OCI-LY7 (cell line): ENCODE measurements around the gene ZNF746.
A peak's percentile ranks its signal among the peaks of the same experiment; 100 is the strongest.

Experiments
- CTCF ChIP-seq: fragments of 200-600 bp; sonication (generic); conservative IDR thresholded peaks from 2 replicates; pipeline ENCODE4 v1.5.1; 2014; ENCODE audit warnings: mild to moderate bottlenecking, antibody characterized with exemption, low read length, moderate library complexity, mixed read lengths
- EZH2phosphoT487 ChIP-seq: fragments of 200-600 bp; sonication (generic); IDR thresholded peaks from 2 replicates; pipeline ENCODE4 v1.6.1; 2018; ENCODE audit warnings: low read depth, borderline replicate concordance, mild to moderate bottlenecking, mixed run types, antibody characterized with exemption, low read length, moderate library complexity, mixed read lengths

DNA sequence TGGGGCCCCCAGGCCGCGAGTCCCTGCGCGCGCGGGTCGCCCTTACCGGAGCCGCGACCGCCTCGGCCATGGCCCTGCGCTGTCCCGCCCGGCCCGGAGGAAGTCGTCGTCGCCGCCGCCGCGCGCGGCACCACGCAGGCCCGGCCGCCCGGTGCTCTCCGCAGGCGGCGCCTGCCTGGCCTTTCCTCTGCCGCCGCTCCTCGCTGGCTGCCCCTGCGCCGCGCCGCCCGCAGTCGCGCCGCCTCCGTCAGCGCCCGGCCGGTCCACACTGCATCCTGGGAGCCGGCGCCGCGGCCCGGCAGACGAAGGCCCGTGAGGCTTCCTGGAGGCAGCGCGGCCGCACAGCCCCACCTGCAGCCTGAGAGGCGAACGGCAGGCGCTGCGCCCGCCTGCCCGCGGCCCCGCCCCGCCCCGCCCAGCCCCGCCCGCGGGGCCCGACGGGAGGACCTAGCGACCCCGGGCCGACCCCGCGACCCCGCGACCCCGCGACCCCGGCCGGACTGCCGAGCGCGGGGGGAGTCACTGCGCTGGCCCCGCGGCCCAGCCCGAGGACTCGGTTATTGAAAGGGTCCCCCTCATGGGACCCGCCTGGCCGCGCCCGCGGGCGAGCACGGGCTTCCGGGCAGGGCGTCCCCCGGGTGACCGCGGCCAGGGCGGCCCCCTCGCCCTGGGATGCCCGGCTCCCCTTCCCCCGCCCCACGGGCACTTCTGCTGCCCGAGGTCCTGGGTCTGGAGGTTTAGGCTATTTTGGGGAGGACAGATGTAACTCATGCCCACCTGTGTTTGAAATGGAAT, at the start of gene ZNF746:
- TF ChIP-seq CTCF (0 out of 2 replicates have a peak, but pooled peaks have one; percentile 42), EZH2phosphoT487 (no peak)
